Stimulated activated CD4-positive, alpha-beta T cell treated with anti-CD3 and anti-CD28 coated beads, Interleukin-1b, Interleukin-23, amount 100 ng/mL, for 48 hours (primary cell): ENCODE results near the gene ADGRV1.

Source experiments
- DNase-seq: peaks from one replicate; pipeline ENCODE4 v3.0.0-alpha.2; 2020

ADGRV1 gene

DNA sequence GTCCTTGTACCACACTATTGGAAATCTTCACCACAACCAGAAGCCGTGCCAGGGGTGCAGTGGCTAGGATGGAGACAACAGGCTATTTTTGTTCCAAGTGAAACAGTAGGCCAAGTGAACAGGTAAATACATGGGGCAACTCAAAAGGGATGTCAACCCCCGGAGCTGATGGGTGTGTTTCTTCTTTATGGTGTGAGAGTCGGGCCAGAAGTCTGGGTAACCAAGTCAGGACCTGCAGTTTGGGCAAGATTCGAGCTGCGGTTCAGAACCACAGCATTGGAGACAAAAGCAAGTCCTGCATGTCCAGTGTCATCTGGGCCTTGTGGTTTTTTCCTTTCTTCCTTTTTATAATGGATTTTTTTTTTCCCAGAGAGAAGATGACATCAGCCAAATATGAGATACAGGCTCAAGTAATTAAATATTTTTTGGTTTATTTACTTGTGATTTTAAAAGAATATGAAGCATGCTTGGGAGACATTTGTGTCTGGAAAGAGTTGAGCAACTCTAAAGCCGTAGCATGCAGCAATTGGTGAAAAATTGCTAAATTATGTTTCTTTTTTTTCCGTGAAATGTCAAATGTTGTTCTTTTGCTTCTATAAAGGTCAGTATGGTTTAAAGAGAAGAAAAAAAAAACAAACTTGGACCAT is 562.9 kb downstream of the ADGRV1 start:
- no peak for DNase-seq

DNA sequence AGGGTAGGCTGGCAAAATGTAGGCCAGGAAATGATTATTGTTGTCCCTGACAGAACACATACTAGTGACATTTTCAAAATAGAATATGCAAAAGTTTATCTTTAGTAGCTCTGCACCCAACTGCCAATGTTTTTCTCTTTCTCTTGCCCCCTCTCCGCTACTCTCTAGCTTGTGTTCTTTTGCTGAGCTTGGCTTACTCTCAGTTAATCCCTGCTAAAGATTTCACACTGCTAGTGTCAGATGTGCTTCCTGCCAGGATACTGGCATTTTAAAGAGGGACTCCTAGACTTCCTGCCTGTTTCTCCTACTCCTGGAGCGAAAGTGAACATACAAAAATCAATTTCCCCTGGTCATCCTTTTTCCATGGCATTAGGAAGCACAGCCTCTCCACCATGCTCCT is 564.1 kb downstream of the ADGRV1 start:
- DNase-seq, result no peak

DNA sequence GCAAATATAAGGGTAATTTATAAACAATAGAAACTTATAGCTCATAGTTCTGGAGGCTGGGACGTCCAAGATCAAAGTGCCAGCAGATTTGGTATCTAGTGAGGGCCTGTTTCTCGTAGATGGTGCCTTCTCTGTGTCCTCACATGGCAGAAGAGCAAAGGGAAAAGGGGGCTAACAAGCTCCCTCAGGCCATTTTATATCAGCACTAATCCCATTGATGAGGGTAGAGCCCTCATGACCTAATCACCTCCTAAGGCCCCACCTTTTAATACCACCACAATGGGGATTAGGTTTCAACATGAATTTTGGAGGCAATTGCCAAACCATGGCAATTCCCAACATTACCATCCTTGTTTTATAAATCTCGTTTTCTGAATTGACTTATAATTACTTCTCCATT is 564.7 kb downstream of the ADGRV1 start:
- no peak for DNase-seq

DNA sequence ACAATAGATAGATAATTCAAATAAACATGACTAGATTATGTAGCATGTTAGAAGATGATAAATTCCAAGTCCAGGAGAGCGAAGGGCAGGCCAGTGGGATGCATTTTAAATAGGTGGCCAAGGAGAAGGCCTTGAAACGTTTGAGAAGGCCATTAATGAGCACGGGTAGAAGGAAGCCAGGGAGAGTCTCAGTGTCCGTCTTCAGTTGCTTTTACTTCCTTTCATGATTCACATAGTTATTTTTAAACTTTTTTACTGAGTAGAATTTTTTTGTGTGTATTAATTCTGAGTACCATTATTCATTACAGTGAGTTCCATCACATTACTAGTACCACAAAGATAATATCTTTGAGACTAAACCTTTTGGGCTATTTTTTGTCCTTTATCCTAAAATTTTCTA is 565.3 kb downstream of the ADGRV1 start:
- no peak for DNase-seq

DNA sequence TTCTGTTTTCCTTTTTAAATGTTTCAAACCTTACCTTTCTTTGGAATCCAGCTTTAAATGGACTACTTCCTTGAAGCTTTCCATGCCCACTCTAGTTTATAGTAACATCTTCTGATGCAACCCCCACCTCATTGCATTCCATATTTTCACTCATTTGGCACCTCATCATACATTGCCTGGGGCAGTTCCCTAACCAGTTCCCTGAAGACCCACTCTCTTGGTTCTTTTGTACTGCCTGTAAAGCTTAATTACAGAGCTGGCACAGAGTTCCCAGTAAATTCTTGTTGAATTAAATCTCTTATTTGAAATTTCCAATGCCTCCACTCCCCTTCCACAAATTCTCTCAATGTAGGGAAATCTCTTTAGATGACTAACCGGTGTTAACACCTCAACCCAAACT is 567.3 kb downstream of the ADGRV1 start:
- no peak for DNase-seq

DNA sequence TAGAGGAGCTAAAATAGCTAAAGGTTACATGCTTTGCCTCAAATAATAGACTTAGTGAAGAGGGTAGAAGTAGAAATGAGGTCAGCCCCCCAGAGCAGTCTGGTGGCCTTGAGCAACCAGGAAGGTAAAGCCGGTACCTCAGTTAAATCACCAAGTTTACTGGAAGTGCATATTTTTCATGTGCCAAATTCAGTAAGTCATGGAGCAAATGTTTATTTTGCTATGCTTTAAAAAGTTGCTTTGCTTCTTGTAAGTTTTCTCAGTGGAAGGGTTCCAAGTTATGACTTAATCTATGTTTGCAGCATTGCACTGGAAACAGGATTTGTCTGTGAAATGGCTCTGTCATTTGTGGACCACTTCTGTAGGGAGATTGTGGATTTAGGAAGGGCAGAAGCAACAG is 567.9 kb downstream of the ADGRV1 start:
- DNase-seq, result no peak

DNA sequence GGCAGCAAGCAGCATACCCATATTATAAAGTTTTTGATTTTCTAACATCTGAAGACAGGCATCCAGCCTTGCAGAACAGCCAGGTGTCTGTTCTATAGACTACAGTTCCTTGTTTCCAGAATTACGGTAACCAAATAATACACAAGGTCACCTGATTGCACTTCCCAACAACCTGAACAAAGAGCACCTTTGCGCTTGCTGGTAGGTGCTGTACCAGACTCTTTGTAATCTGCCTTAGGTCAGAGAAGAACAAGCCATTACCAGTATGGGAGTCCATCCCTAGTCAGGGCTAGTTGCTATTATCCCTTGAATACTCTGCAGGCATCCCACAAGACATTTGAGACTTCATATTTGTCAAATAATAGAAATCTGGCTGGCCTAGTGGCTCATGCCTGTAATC is 568.3 kb downstream of the ADGRV1 start:
- no peak for DNase-seq

DNA sequence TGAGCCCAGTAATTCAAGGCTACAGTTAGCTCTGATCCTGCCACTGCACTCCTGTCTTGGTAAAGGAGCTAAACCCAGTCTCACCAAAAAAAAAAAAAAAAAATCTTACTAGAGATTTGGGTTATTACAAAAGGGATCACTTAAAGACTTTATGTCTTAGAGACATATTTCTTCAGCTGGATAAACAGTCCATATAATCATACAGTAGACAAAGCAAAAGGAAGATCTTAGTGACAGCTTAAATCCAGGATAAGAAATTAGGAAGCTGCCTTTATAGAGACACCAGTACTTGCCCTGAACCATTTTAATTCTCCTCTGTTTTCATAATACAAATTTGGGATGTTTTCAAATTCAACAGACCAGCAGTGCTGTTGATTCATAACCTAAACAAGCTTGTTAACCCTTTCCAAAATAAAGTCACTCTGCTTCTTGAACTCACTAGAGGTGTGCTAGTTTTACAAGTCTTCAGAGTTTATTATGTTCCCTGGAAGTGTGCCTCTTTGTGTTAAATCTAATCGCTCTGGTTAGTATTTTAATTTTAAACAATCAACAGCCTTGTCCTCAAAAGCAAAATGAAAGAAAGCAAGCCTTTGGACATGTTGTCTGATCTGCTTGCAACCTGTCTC is 569.0 kb downstream of the ADGRV1 start:
- DNase-seq, result no peak

DNA sequence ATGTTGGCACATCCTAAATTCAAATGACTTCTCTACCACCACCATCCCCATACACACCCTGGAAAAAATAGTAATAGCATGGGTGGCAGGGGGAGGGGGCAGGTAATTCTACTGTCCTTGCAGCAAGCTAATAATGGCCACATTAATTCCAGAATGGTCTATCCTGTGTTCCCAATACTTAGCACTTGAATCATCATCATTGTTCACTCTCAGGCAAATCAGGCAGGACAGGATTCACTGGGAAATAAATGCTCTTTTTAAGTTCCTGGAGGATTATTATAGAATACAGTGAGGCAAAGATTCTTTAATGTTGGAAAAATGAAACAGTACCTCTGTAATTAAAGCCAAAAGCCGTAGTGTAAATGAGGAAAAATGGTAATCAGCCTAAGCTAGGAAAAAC is 570.0 kb downstream of the ADGRV1 start:
- DNase-seq, result no peak

DNA sequence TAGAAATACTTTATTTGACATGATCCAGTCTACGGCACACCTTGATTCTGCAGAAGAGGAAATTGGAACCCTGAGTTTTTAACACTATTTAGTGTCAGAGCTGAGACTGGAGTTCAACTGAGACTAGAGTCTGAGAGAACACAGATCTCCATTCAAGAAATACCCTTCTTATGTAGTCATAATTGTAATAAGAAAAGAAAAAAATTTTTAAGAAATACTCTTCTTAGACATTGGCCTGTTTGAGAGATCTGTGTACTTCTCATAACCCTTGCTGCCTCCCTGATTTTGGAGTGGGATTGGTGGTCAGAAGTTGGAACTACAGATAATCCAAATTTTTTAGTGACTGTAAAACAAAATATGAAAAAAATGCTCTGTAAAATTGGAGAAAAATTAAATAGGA is 571.2 kb downstream of the ADGRV1 start:
- no peak for DNase-seq

DNA sequence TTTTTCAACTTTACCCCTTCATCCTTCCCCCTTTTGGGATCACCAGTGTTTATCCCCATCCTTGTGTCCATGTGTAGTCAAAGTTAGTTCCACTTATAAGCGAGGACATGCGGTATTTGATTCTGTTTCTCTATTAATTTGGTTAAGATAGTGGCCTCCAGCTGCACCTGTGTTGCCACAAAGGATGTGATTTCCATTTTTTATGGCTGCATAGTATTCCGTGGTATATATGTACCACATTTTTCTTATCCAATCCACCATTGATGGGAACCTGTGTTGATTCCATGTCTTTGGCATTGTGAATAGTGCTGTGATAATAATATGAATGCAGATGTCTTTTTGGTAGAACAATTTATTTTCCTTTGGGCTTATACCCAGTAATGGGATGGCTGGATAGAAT is 572.2 kb downstream of the ADGRV1 start:
- DNase-seq, result no peak

DNA sequence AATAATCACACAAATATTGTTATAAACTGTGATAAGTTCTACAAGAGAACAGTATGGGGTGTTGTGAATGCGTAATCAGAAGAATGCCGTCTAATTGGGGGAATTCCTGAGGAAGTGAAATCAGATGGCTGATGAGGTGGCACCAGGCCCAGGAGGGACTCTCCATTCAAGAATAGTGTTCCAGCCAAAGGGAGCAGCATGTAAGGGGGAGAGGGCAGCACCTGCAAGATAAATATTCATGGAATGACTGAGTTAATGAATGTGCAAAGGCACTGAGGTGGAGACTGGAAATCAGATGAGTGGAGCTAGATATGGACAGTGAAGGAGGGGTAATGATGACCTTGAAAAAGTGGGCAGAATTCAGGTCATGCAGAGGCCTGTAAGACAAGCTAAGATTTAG is 574.0 kb downstream of the ADGRV1 start:
- no peak for DNase-seq

DNA sequence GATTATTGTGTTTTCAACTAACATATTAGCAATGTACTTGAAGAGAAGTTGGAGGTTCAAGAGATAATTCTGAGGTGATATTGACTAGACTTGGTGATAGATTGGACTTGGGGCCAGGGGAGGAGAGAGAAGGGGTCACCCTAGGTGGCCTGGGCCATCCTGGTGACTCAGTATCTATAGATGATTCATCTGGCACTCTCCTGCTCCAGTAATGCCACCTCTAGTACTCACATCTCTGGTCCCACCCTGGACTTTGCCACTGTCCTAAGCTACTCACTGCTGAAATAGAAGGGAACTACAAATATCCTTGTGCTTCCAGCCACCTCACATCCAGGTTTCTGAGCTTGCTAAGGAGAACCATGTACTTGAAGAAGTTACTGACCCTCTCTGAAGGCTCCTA is 574.6 kb downstream of the ADGRV1 start:
- no peak for DNase-seq

DNA sequence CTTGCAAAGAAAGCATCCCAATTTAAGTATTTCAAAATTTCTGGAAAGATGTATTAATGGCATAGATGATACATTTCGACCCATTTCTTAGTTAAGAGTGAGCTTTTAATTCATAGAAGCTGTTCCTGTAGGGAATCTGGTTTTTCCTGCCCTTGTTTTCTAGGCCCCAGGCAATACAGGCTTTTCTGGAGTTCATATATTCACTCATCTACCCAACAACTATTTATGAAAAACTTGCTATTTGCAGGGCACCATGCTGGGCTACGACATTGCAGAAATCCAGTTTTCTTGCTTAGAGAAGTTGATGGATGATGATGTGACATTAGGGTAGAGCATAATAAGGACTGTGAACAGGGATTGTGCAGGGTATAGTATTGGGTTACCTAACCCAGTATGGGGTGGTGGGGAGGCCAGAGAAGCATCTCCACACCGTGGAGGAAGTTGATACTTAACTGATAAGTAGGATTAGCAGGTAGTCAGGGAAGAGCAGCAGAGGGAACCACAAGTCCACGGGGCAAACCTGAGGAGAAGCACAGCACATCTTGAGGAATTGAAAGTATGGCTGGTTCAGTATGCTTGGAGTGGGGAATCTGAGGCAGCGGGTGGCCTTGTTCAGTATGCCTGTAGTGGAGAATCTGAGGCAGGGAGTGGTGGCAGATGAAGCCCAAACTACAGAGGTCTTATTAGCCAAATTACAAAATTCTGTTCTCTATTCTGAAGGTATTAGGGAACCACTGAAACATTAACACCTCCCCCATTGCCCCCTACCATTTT is 577.1 kb downstream of the ADGRV1 start:
- DNase-seq, result no peak

DNA sequence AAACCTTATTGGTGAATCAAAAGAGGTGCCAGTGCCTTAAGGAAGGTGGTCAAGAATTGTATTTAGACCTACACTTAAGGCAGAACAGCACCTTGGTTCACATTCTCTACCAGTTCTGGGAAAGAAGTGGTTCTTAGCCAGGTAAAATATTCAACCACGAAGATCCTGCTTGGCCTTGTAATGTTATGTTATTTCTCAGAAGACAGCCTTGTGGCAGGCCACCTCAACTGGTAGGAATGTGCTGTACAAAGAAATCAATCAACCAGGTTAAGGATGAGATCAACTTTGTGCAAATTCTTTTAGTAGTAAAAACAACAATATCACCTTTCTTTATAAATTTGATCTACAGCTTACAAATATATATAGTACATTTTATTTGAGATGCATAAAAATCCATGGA is 577.7 kb downstream of the ADGRV1 start:
- no peak for DNase-seq

DNA sequence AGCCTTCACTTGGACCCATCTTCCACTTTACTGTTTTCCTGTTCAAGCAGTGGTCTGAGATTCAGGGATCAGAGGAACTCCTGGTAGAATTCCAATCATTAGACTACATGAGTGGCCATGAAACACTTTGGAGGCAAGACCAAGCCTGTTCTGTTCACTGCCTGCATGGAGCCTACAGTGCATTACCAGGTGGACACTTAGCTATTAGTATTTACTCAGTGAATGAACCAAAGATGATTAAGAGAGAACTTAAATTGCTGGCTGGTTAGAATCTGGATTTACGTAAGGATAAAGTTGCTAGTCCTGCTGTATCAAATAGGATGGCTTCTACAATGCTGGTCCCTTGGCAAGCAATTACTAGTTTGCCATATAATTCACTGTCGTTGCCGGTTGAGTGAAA is 579.0 kb downstream of the ADGRV1 start:
- DNase-seq, result no peak

DNA sequence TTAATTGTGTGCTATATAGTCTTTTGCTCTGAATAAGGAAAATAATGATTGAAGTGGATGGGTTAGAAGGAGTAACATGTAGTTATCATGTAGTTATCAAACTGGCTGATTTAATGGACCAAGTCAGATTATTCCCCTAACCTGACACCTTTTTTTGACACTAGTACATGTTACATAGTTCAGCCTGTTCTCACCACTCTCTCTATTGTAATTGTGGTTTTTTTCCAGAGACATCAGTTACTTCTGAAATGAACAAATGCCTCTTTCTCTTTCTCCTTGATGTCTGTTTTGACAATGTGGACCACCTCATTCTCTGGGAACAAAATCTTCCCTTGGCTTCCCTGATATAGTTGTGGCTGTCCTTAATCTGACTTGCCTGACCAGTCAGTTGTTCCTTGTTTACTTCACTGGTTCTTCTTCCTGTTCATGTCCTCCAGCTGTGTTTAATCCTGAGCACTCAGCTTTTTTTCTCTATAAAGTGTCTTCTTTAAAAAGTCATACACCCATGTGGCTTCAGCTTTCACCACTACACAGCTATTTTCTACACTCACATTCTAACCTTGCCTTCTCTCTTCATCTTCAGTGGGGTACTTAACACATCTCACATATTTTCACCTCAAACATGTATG is 581.1 kb downstream of the ADGRV1 start:
- DNase-seq, result no peak

DNA sequence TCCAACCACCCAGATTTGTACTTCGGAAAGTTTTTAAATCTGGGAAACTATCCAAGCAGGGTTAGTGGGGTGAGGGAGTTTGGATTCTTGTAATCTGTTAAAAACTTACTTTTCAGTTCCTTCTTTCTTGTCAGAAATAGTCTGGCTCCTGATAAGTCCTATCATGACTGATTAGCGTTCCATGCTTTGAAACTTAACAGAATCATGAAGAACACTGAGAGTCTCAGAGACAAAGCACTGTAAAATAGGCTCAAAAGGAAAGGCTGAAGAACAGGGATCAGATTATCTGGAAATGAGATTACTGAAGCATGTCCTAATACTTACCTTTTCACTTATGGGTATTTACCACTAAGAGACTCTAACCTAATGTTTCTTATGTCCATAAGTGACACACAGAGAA is 582.1 kb downstream of the ADGRV1 start:
- no peak for DNase-seq

DNA sequence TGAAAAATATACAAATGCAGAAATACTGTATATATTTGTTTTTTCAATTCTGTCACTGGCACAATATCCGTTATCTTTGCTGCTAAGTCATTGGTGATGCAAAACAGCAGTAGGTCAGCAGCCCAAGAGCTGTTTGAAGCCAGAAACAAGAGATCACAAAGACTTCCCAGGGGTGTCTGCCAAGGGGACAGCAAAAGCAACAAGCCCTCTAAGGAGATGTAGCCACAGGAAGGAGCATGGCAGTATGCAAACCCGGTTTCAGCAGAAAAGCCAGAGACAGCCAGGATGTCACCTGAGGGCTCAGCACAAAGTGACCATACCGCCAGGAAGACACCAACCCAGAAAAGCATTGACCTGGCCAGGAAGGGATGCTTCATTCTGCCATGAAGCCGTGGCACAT is 583.0 kb downstream of the ADGRV1 start:
- no peak for DNase-seq

DNA sequence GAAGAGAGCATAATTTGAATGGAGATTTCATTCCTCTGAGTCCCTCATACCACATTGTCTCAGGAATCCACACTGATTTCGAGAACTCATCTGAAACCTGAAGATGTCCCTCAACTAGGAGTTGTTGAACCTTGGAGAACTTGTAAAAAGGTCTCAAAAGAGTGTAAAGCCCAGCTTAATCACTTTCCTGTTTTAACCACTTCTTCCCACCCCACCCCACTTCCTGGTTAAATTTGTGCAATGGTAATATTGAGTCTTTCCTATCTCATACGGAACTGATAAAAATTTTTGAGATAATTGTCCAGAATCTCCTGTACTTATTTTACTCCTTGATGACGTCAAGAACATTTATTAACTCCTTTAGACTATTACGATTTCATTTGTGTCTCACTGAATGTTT is 583.8 kb downstream of the ADGRV1 start:
- DNase-seq, result no peak

DNA sequence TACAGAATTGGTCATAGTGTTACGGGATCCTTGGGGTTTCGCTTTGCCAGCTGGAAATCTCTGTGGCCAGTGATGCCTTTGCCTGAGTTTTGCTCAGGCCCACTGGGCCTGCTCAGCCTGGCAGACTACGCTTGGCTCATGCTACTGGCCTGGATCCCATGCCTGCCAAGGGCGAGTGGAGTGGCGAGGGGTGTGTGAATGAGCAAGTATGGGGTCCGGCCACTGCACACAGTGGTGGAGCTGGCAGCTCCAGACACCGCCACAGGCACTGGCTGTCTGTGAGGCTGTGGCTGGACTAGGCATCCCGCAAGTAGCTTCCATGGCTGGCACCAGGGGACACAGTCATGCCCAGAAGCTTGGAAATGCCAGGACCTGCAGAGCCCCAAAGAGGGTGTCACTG is 584.2 kb downstream of the ADGRV1 start:
- DNase-seq, result no peak

DNA sequence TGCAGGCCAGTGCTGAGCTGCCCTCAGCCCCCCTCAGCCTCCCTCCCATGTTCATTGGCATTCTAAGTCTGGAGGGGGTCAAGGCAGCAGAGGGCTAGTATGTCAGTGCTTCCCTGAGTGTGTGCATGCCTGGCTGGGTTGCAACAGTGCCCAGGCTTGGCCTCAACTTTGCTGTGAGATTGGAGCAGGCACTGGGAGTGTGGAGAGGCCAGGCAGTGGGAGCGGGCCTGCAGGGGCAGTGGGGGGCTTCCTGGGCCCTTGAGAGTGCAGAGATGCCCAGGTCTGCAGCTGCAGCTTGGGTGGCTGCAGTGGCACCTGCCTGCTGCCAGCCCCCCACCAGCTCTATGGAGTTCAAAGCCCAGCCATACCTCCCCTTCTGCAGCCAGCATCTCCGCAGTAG is 585.2 kb downstream of the ADGRV1 start:
- DNase-seq, result no peak

DNA sequence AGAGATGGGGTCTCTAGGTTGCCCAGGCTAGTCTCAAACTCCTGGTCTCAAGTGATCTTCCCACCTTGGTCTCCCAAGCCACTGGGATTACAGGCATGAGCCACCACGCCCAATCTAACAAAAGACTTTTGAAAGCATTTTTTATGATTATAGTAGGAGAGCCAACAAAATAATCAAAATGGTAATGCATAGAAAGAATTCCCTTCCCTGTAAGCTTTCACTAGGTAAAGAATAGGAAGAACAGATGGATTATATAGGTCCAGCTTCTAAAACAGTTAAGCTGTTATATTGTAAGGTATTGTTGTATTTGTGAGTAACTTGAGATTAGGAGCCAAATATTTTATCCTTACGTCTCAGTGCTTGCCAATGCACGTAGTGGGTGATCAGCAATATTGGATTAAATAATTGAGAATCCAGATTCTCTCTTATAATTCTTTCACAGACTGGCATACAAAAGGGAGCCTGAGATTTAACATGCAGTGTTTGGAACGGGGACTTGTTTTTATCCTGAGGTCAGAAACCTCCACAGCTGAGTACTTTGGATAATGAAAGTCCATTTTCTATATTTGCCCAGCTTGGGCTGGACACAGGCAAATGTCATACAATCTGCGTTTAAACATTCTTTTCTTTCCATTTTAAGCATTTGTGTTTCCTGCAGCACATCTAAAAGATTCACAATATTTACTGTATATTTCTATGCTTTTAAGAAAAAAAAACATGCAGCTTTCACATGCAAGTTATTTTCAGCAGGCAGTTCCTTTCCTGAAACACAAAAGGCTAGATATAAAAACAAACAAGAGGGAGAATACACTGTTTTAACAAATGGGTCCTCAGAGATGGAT is 586.1 kb downstream of the ADGRV1 start:
- DNase-seq, result no peak
